Mesenteric fat pad (tissue), 1 donor: Measurements from ENCODE around the gene CBX7. TPM values are rescaled to one million over a fixed set of nuclear protein-coding genes. Genes with fewer than 3 reads are reported as not detected.

Experiments
- DNase-seq: peaks from one replicate; pipeline ENCODE4 v3.0.0-alpha.2; 2020; ENCODE audit warnings: low spot score
- total RNA-seq: library from RNA; stranded (reverse); fragmentation: NEBNext Ultra II Directional; extraction: Animal tissue kit (Norgen Biotek cat#: 25700); gene quantifications from one replicate; pipeline ENCODE4 v1.2.1, GENCODE V29; 2021
- donor health status: DM: yes; HTN: yes; CAD: no.

CBX7 gene
- total RNA-seq, 1 donor from 2014 or later = 30.8 TPM

- DNase-seq = no peak
These were observed 24.0 kb downstream of the CBX7 start for GRCh38 chr22:39128508-39128907.

DNA sequence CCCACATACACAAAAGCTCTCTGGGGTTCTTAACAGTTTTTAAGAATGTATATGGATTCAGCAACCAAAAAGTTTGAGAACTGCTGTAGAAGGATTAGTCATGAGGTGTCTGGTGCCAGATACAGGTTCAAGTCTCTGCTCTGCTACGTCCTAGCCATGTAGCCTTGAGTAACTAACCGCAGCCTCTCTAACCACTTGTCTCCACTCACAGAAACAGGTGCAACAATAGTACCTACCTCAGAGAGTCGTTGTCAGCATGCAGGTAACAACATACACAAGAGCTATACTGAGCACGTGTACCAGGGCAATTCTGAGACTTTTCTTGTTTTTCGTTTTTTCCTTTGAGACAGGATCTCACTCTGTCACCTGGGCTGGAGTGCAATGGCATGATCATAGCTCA lies 26.9 kb downstream of the CBX7 start:
- no peak for DNase-seq

GRCh38 chr22:39123751-39124581 lies 28.5 kb downstream of the CBX7 start:
- no peak for DNase-seq

DNA sequence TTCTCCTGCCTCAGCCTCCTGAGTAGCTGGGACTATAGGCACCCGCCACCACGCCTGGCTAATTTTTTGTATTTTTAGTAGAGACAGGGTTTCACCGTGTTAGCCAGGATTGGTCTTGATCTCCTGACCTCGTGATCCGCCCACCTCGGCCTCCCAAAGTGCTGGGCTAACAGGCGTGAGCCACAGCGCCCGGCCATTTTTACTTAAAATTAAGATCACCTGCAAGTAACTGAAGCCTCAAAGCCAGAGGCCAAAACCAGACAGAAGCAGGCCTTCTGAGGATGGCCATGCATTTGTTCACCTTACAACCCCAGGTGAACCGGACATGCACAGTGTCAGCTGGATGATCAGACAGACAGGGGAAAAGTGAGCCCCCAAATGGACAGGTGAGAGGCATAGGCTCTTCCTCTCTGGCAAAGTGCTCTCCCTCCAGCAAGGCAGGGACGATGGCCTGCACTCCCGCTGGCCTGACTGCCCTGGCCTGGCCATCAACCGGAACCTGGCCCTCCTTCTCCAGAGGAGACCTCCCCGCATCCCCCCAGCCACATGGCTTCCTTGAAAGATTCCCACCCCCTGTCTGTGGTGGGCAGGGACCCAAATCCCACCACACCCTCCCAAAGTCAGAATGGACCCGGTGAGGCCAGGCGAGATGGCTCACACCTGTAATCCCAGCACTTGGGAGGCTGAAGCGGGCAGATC lies 29.6 kb downstream of the CBX7 start:
- DNase-seq = no peak

DNA sequence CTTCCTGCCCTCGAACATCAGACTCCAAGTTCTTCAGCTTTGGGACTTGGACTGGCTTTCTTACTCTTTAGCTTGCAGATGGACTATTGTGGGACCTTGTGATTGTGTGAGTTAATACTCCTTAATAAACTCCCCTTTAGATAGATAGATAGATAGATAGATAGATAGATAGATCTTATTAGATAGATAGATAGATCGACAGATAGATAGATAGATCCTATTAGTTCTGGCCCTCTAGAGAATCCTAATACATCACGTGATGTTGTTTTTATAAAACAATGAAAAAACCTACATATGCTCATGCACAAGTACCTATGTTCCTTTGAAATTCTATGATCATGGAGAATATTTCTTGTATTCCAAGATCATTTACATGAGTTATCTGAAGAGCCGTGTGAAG lies 31.5 kb downstream of the CBX7 start:
- DNase-seq = no peak

DNA sequence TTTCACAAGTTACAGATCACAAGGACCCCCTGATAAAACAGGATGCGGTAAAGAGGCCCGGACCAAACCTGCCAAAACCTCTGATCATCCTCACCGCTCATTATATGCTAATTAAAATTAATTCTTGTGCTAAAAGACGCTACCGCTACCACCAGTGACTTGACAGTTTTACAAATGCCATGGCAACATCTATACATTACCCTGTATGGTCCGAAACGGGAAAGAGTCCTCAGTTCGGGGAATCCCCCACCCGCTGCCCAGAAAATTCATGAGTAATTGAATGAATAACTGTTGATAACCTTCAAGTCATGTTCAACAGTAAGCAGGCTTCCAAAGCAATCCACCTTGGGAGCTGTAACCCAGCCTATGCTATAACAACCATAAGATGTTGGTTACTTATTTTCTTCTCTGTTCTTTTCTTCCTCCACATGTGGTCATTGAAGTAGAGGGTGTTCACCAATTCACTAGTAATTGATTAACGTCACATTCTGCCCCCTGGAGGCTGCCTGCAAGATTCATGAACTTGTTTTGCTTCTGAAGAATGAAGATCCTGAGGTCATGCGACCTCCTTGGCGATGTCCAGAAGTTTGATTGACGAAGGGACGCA lies 34.8 kb downstream of the CBX7 start:
- DNase-seq = no peak

- no peak for DNase-seq
These were observed 36.4 kb downstream of the CBX7 start for GRCh38 chr22:39115977-39116621.

DNA sequence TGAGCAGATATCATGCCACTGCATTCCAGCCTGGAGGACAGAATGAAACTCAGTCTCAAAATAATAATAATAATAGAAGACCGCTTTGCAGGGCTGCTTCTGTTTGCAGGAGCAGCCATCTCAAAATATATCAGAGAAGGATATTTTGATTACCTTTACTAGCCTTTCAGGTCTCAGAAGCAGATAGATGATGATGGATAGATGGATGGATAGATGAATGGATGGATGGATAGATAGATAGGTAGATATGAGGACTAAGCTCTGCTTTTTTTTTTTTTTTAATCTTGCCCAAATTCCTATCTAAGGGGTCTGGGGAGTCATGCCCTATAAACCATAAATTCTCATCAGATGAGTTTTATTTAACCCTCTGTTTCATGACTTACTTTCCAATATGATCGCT lies 36.9 kb downstream of the CBX7 start:
- no peak for DNase-seq

- no peak for DNase-seq
These were observed 38.4 kb downstream of the CBX7 start for GRCh38 chr22:39114112-39114511.

DNA sequence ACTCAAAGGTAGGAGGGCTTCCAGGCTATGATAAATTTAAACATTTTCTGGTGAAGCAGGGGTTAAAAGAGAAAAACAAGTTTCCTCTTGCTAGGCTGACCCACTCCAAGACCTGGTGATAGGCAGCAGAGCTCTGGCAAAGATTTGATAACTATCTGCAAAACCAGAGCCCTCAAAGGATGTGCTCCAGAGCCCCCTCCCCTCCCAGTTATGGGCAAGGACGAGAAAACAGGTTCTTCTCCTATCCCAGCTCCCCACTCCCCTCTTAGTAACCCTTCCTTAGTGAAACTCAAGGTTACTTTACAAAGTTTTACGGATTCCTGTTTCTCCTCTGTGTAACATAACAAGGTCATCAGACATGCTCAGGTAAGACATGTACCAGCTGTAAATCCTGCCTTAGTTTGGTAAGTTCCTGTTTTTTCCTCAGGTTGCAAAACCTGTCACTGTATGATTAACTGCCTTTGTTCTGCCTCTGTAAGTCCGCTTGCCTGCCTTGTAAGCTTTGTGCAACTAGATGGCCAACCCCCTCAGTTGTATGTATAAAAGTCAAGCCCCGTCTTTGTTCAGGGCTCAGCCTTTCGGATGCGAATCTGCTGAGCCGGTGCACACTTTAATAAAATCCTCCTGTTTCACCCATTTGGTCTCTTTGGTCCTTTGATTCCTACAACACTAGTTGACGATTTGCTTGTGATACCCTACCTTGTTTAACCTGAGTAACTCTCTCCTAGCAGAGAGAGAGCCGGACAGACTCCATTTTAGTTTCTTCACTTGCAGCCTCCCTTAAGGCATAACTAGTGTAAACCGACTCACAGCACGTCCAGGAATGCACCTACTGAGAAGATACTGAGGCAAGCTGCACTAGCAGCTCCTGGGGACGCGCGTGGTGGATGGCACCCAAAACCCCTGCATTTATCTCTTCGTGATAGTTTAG lies 41.6 kb downstream of the CBX7 start:
- DNase-seq = no peak

GRCh38 chr22:39109361-39109760 lies 43.1 kb downstream of the CBX7 start:
- DNase-seq = no peak

- DNase-seq = no peak
These were observed 44.0 kb downstream of the CBX7 start for GRCh38 chr22:39108487-39108886.

DNA sequence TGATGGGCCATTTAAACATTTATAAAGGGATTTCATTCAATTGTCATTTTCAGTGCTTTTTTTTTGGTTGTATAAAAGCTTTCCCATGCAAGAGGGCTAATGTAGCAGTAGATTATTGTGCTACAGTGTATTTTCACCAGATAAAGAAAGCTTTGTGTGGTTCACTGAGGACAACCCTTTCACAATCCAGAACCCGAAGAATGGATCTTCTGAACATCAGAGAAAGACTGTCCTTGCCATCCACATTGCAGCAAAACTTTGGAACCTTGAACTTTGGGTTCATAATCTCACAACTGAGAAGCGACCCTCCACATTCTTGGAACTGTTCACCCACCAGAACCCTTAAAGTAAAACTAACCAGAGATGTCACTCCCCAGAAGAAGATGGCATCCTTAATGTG lies 46.2 kb downstream of the CBX7 start:
- DNase-seq = no peak

- DNase-seq = no peak
These were observed 49.0 kb downstream of the CBX7 start for GRCh38 chr22:39103431-39103830.

GRCh38 chr22:39101226-39101625 lies 51.3 kb downstream of the CBX7 start:
- DNase-seq = no peak

DNA sequence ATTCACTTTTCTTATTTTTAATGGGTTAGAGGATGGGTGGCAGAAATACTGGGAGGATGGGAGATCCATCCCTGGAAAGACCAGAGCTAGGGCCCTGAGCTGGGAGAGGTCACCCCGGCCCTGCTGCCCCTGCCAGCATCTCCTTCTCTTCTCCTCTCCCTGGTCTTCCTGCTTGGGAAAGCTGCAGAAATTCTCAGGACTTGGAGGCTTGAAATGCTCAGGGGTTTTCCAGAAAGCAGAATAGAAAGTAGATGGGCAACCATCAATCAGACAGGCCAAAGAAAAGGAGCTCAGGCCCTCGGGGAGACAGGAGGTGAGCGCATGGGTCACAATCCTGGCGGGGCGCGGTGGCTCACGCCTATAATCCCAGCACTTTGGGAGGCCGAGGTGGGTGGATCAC lies 53.9 kb downstream of the CBX7 start:
- DNase-seq = no peak

GRCh38 chr22:39098026-39098425 lies 54.5 kb downstream of the CBX7 start:
- DNase-seq = no peak

- DNase-seq = no peak
These were observed 55.1 kb downstream of the CBX7 start, which contains the start of gene APOBEC3H for GRCh38 chr22:39097098-39098020. TSS of gene APOBEC3H (plus strand) at chr22:39097244. CDS start at chr22:39100279, 3,035 bp downstream.

DNA sequence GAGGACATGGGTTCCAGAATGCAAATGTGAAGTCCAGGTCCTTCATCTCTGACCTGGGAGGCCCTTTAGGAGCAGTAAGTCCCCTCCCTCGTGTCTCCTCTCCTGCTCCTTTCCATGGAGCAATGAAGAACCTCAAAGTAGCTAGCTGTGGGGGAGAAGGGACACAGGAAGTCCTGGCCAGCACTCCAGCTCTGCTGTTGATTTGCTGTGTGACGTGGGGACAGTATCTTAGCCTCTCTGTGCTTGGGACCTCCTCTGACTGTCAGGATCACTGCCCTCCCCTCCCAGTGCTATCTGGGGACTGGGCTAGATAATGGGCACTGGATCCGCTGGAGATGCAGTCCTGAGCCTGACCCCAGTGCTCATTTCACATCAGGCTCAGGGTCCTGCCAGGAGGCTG lies 56.5 kb downstream of the CBX7 start:
- no peak for DNase-seq
